Dermis blood vessel endothelial cell (primary cell): ENCODE results near the gene CAB39. TPM values are rescaled to one million over a fixed set of nuclear protein-coding genes. Genes with fewer than 3 reads are reported as not detected.
A peak's percentile ranks its signal among the peaks of the same experiment; 100 is the strongest.
"Not testable (repeated sequence)": the region's sequence is repeated elsewhere in the genome, so short reads cannot be mapped to it uniquely, and the experiment has no call there.

Source experiments
- DNase-seq: peaks from one replicate; pipeline ENCODE4 v3.0.0; 2010
- total RNA-seq: library from RNA; depleted of rRNA; stranded (reverse); fragments of >200 nt; gene quantifications from 2 replicates; pipeline ENCODE4 v1.2.3, GENCODE V29; 2014

Gene CAB39
- total RNA-seq, 1 donor from 2014 or later, result 71.0 TPM

- DNase-seq, result peak; percentile 58
These were observed 28.1 kb upstream of the CAB39 start for GRCh38 chr2:230684270-230685168.

GRCh38 chr2:230685178-230685577 is 27.5 kb upstream of the CAB39 start:
- no peak for DNase-seq

GRCh38 chr2:230687498-230687897 is 25.1 kb upstream of the CAB39 start:
- no peak for DNase-seq

- DNase-seq, result no peak
These were observed 24.2 kb upstream of the CAB39 start for GRCh38 chr2:230688490-230688889.

GRCh38 chr2:230690439-230690838 is 22.2 kb upstream of the CAB39 start:
- no peak for DNase-seq

GRCh38 chr2:230691005-230691647 is 21.5 kb upstream of the CAB39 start:
- no peak for DNase-seq

GRCh38 chr2:230692760-230693159 is 19.9 kb upstream of the CAB39 start:
- DNase-seq, result no peak

GRCh38 chr2:230693411-230693810 is 19.2 kb upstream of the CAB39 start:
- no peak for DNase-seq

GRCh38 chr2:230694241-230694640 is 18.4 kb upstream of the CAB39 start:
- DNase-seq, result no peak

- DNase-seq, result no peak
These were observed 17.1 kb upstream of the CAB39 start for GRCh38 chr2:230695551-230695950.

- no peak for DNase-seq
These were observed 16.0 kb upstream of the CAB39 start for GRCh38 chr2:230696670-230697069.

- DNase-seq, result no peak
These were observed 15.0 kb upstream of the CAB39 start for GRCh38 chr2:230697676-230698075.

GRCh38 chr2:230698753-230699152 is 13.9 kb upstream of the CAB39 start:
- not testable (repeated sequence) for DNase-seq

GRCh38 chr2:230700447-230700846 is 12.2 kb upstream of the CAB39 start:
- DNase-seq, result no peak

GRCh38 chr2:230701308-230701707 is 11.3 kb upstream of the CAB39 start:
- no peak for DNase-seq

- not testable (repeated sequence) for DNase-seq
These were observed 10.2 kb upstream of the CAB39 start for GRCh38 chr2:230702457-230702856.

GRCh38 chr2:230703514-230703913 is 9.1 kb upstream of the CAB39 start:
- no peak for DNase-seq

- no peak for DNase-seq
These were observed 6.6 kb upstream of the CAB39 start for GRCh38 chr2:230706053-230706521.

- no peak for DNase-seq
These were observed 5.7 kb upstream of the CAB39 start for GRCh38 chr2:230706966-230707365.

- no peak for DNase-seq
These were observed 4.4 kb upstream of the CAB39 start for GRCh38 chr2:230708204-230708603.

- no peak for DNase-seq
These were observed 1.4 kb upstream of the CAB39 start for GRCh38 chr2:230711224-230711623.

- peak; percentile 54 for DNase-seq
These were observed 891 bp downstream of the CAB39 start for GRCh38 chr2:230713331-230714135.

GRCh38 chr2:230714136-230714480 is 1.5 kb downstream of the CAB39 start:
- DNase-seq, result peak; percentile 81
